HepG2 (cell line): ENCODE data around the gene PRKG1. TPM values are rescaled to one million over a fixed set of nuclear protein-coding genes. Genes with fewer than 3 reads are reported as not detected.

ENCODE experiments used
- ATAC-seq: fragments of 200-7000 bp; cut with Tn5 transposase; 3 replicates; pipeline ENCODE4 v1.9.1; 2020; ENCODE audit warnings: mild to moderate bottlenecking, moderate library complexity
- BruUV-seq: library from RNA; stranded (reverse); fragments of 400-500 nt; replicated peaks from 2 replicates; lab custom pipeline; 2021; lab: Mats Ljungman, UMichigan
- CTCF ChIA-PET: fragments of 300-600 bp; formaldehyde crosslinking; extraction: SDS; loops from one replicate; lab custom pipeline; 2021; ENCODE audit warnings: low total read pairs, inconsistent platforms, low intra/inter-chr PET ratio; lab: Yijun Ruan, JAX
- POLR2A ChIA-PET: fragments of 350-600 bp; sonication (Branson Sonifier 250); formaldehyde crosslinking; loops from one replicate; lab custom pipeline; 2020; ENCODE audit warnings: antibody characterized with exemption, inconsistent platforms; lab: Yijun Ruan, JAX
- DNase-seq: peaks from one replicate; pipeline ENCODE4 v3.0.0-alpha.2; 2015; ENCODE audit warnings: low spot score
- FAIRE-seq: peaks from 3 replicates; lab custom pipeline; 2011; peaks lifted over from hg19 to GRCh38; lab: Jason Lieb, UNC
- H2AFZ ChIP-seq: one replicate; pipeline ENCODE4 v1.6.1; 2011; ENCODE audit warnings: low read length, inconsistent platforms
- H3K27ac ChIP-seq: fragments of 300-600 bp; 3 replicates; pipeline ENCODE4 v1.8.0; 2011; ENCODE audit warnings: mixed run types, mild to moderate bottlenecking, mixed read lengths, low read length, inconsistent platforms; ENCODE audit not compliant: insufficient read depth; ENCODE audit errors: extremely low read length
- H3K27me3 ChIP-seq, 2 experiments: fragments of 200-600 bp in 1 of 2; 2 replicates in 1 of 2; 3 replicates in 1 of 2; pipeline versions ENCODE4 v1.6.0 to v1.8.0; 2011; ENCODE audit warnings: low read length in 2 of 2, mild to moderate bottlenecking in 2 of 2, moderate library complexity in 2 of 2, inconsistent platforms in 1 of 2; ENCODE audit not compliant: insufficient read depth in 2 of 2, control insufficient read depth in 1 of 2
- H3K36me3 ChIP-seq, 2 experiments: fragments of 200-600 bp in 1 of 2; replicated peaks in 1 of 2; 2 replicates in 1 of 2; 3 replicates in 1 of 2; pipeline versions ENCODE4 v1.5.1 to v1.8.0; 2011; ENCODE audit warnings: low read length in 2 of 2, inconsistent platforms in 1 of 2; ENCODE audit not compliant: insufficient read depth in 2 of 2, control insufficient read depth in 1 of 2
- H3K4me1 ChIP-seq: 2 replicates; pipeline ENCODE4 v1.5.1; 2012; ENCODE audit warnings: low read length, inconsistent platforms; ENCODE audit not compliant: insufficient read depth
- H3K4me2 ChIP-seq: 2 replicates; pipeline ENCODE4 v1.6.0; 2011; ENCODE audit warnings: low read depth, low read length, inconsistent platforms
- H3K4me3 ChIP-seq, 3 experiments: fragments of 200-600 bp in 1 of 3; sonication (generic), shearing (Covaris generic) in 1 of 3; replicated peaks in 1 of 3; 2 replicates each; pipeline ENCODE4 v1.5.1; 2011 to 2016; ENCODE audit warnings: low read length in 3 of 3, inconsistent platforms in 2 of 3, low read depth in 2 of 3, mild to moderate bottlenecking in 2 of 3, control low read depth in 1 of 3, mixed read lengths in 1 of 3; ENCODE audit not compliant: insufficient read depth in 1 of 3
- H3K79me2 ChIP-seq: one replicate; pipeline ENCODE4 v1.6.1; 2011; ENCODE audit warnings: low read length, inconsistent platforms; ENCODE audit not compliant: insufficient read depth
- H3K9ac ChIP-seq: 2 replicates; pipeline ENCODE4 v1.6.0; 2011; ENCODE audit warnings: mild to moderate bottlenecking, low read depth, low read length, inconsistent platforms; ENCODE audit not compliant: insufficient read depth
- H3K9me3 ChIP-seq: 2 replicates; pipeline ENCODE4 v1.5.1; 2012; ENCODE audit warnings: mild to moderate bottlenecking, low read length
- H4K20me1 ChIP-seq: 2 replicates; pipeline ENCODE4 v1.6.0; 2011; ENCODE audit warnings: inconsistent platforms, mild to moderate bottlenecking, low read length, moderate library complexity; ENCODE audit not compliant: insufficient read depth
- BRF2 ChIP-seq: sonication (generic); formaldehyde crosslinking; IDR thresholded peaks from 2 replicates; pipeline ENCODE4 v1.8.1; 2022; ENCODE audit warnings: mild to moderate bottlenecking, missing genetic modification reagents
- MAFF ChIP-seq: IDR thresholded peaks from 2 replicates; pipeline ENCODE4 v1.6.1; 2011; ENCODE audit warnings: low read depth, low read length, improper control_type of control experiment
- MAZ ChIP-seq, 2 experiments: sonication (generic) in 1 of 2; formaldehyde crosslinking in 1 of 2; IDR thresholded peaks; 2 replicates each; pipeline versions ENCODE4 v1.5.0 to v1.6.1; 2012 to 2020; ENCODE audit warnings: low read depth in 2 of 2, mild to moderate bottlenecking in 2 of 2, borderline replicate concordance in 1 of 2, improper control_type of control experiment in 1 of 2, low read length in 1 of 2, missing genetic modification reagents in 1 of 2, moderate library complexity in 1 of 2
- NFE2 ChIP-seq: sonication (generic); formaldehyde crosslinking; IDR thresholded peaks from 2 replicates; pipeline ENCODE4 v1.4.0; 2020; ENCODE audit warnings: missing genetic modification reagents
- NR1H2 ChIP-seq: sonication (generic); formaldehyde crosslinking; IDR thresholded peaks from 2 replicates; pipeline ENCODE4 v1.8.1; 2022; ENCODE audit warnings: low read depth, missing genetic modification reagents, borderline replicate concordance
- PATZ1 ChIP-seq: sonication (generic); formaldehyde crosslinking; IDR thresholded peaks from 2 replicates; pipeline ENCODE4 v1.4.0; 2020; ENCODE audit warnings: missing genetic modification reagents
- TCF12 ChIP-seq, 2 experiments: fragments of 450-650 bp in 1 of 2; sonication (generic) in 1 of 2; formaldehyde crosslinking in 1 of 2; IDR thresholded peaks; 2 replicates each; pipeline versions ENCODE4 v1.6.1 to v1.8.0; 2017 to 2022; ENCODE audit warnings: antibody characterized with exemption in 1 of 2, mild to moderate bottlenecking in 1 of 2, missing genetic modification reagents in 1 of 2, moderate library complexity in 1 of 2
- YEATS2 ChIP-seq: sonication (generic); formaldehyde crosslinking; IDR thresholded peaks from 2 replicates; pipeline ENCODE4 v1.4.0; 2020; ENCODE audit warnings: missing genetic modification reagents, borderline replicate concordance
- ZNF451 ChIP-seq: sonication (generic); formaldehyde crosslinking; IDR thresholded peaks from 2 replicates; pipeline ENCODE4 v1.5.0; 2020; ENCODE audit warnings: mild to moderate bottlenecking, missing genetic modification reagents
- ZNF484 ChIP-seq: sonication (generic); formaldehyde crosslinking; IDR thresholded peaks from 2 replicates; pipeline ENCODE4 v1.5.1; 2020; ENCODE audit warnings: mild to moderate bottlenecking, low read depth, missing genetic modification reagents, borderline replicate concordance
- ZNF564 ChIP-seq: sonication (generic); formaldehyde crosslinking; IDR thresholded peaks from 2 replicates; pipeline ENCODE4 v1.8.1; 2023; ENCODE audit warnings: mild to moderate bottlenecking, missing genetic modification reagents
- ZNF660 ChIP-seq: sonication (generic); formaldehyde crosslinking; IDR thresholded peaks from 2 replicates; pipeline ENCODE4 v1.5.1; 2020; ENCODE audit warnings: mild to moderate bottlenecking, low read depth, missing genetic modification reagents, borderline replicate concordance
- WGBS: methylation state at CpG from one replicate; pipeline ENCODE4 v1.1.6; 2017; ENCODE audit warnings: low lambda C conversion rate; 5-methylcytosine and 5-hydroxymethylcytosine counted together
- in situ Hi-C: cut with HindIII; loops from 2 replicates; pipeline ENCODE4 v1.10.0; 2017; ENCODE audit warnings: low pct_unique_long_range_greater_than_20kb; ENCODE audit not compliant: extremely low pct_ligation_motif_present
- intact Hi-C: fragments of 100-400 bp; cut with micrococcal nuclease; formaldehyde crosslinking; loops from one replicate; pipeline ENCODE4 v1.10.0; 2022; ENCODE audit not compliant: unreplicated experiment
- polyA plus RNA-seq, 8 experiments: library from polyadenylated mRNA; depleted of rRNA in 3 of 8; stranded (reverse) in 7 of 8; unstranded in 1 of 8; fragments of >200 nt; fragmentation: Illumina TruSeq in 4 of 8; extraction: Trizol in 4 of 8; gene quantifications; 2 replicates each; pipeline versions ENCODE4 v1.2.1 to v1.2.3, GENCODE V29; 2011 to 2016; ENCODE audit warnings: low read depth in 4 of 8, missing spikeins in 1 of 8, mixed read lengths in 1 of 8; ENCODE audit not compliant: insufficient read depth in 1 of 8
- total RNA-seq, 5 experiments: library from RNA; depleted of rRNA; stranded (reverse); fragments of >200 nt; fragmentation: Illumina TruSeq; extraction: Trizol; gene quantifications; 2 replicates each; pipeline ENCODE4 v1.2.3, GENCODE V29; 2016; ENCODE audit warnings: low read depth in 1 of 5
- TF ChIP-seq, protein P1 (sequence below): sonication (generic); formaldehyde crosslinking; IDR thresholded peaks from 2 replicates; pipeline ENCODE4 v1.4.0; 2020; ENCODE audit warnings: low read depth, mild to moderate bottlenecking, missing genetic modification reagents
- TF ChIP-seq, protein P2 (sequence below): sonication (generic); formaldehyde crosslinking; conservative IDR thresholded peaks from 2 replicates; pipeline ENCODE4 v1.4.0; 2020; ENCODE audit warnings: missing genetic modification reagents

Gene PRKG1
- total and polyA plus RNA-seq, 2 of the 13 experiments (the other 11 are each of a cell fraction or from before 2014, with no cell fraction given) = 0.01 TPM; not detected in 1

GRCh38 chr10:52063159-52063558 lies 988.9 kb downstream of the PRKG1 start:
- no peaks in the 10 kb centered on the region for H3K79me2 ChIP-seq
- H3K9ac ChIP-seq = no peak overlapping the region
- TF ChIP-seq NFE2 (CRISPR knock-in tag) = no peak
- no peak for TF ChIP-seq BRF2
- no peak for TF ChIP-seq TCF12 (IDR thresholded peaks at IDR 0.05)
- no peak for TF ChIP-seq TCF12 (CRISPR knock-in tag; IDR thresholded peaks at IDR 0.05)
- TF ChIP-seq ZNF451 (CRISPR knock-in tag) = no peak
- no peak for TF ChIP-seq ZNF484 (CRISPR knock-in tag)
- TF ChIP-seq NR1H2 (CRISPR knock-in tag) = no peak
- TF ChIP-seq MAZ (IDR thresholded peaks at IDR 0.05; ENCODE audit: borderline replicate concordance, low read depth, low read length) = no peak
- no peak for TF ChIP-seq MAZ (CRISPR knock-in tag; IDR thresholded peaks at IDR 0.05; ENCODE audit: low read depth)
- no peak for TF ChIP-seq PATZ1 (CRISPR knock-in tag)
- TF ChIP-seq, protein P1, sequence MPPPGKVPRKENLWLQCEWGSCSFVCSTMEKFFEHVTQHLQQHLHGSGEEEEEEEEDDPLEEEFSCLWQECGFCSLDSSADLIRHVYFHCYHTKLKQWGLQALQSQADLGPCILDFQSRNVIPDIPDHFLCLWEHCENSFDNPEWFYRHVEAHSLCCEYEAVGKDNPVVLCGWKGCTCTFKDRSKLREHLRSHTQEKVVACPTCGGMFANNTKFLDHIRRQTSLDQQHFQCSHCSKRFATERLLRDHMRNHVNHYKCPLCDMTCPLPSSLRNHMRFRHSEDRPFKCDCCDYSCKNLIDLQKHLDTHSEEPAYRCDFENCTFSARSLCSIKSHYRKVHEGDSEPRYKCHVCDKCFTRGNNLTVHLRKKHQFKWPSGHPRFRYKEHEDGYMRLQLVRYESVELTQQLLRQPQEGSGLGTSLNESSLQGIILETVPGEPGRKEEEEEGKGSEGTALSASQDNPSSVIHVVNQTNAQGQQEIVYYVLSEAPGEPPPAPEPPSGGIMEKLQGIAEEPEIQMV (CRISPR knock-in tag) = no peak
- no peak for TF ChIP-seq ZNF660
- no peak for TF ChIP-seq MAFF
- no peak for TF ChIP-seq YEATS2 (CRISPR knock-in tag)
- TF ChIP-seq, protein P2, sequence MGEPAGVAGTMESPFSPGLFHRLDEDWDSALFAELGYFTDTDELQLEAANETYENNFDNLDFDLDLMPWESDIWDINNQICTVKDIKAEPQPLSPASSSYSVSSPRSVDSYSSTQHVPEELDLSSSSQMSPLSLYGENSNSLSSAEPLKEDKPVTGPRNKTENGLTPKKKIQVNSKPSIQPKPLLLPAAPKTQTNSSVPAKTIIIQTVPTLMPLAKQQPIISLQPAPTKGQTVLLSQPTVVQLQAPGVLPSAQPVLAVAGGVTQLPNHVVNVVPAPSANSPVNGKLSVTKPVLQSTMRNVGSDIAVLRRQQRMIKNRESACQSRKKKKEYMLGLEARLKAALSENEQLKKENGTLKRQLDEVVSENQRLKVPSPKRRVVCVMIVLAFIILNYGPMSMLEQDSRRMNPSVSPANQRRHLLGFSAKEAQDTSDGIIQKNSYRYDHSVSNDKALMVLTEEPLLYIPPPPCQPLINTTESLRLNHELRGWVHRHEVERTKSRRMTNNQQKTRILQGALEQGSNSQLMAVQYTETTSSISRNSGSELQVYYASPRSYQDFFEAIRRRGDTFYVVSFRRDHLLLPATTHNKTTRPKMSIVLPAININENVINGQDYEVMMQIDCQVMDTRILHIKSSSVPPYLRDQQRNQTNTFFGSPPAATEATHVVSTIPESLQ = no peak
- TF ChIP-seq ZNF564 = no peak
- no peaks in the 10 kb centered on the region for H3K4me1 ChIP-seq
- H3K27ac ChIP-seq = no peak overlapping the region
- no peaks in the 10 kb centered on the region for H3K36me3 ChIP-seq
- in situ Hi-C loops (no loop called here), intact Hi-C loops (no loop called here)
- FAIRE-seq = no peak
- H3K27me3 ChIP-seq = peaks cover 0 to 3% of the 10 kb centered on the region in 2 experiments; a peak in 1 of 5 replicates
- H3K4me2 ChIP-seq = no peak overlapping the region
- H3K4me3 ChIP-seq = no peak overlapping the region
- H2AFZ ChIP-seq = no peak overlapping the region
- POLR2A ChIA-PET = no interaction called here
- no peak for DNase-seq
- WGBS = no CpG with 5 or more reads among the region's 10 CpGs
- no peaks in the 10 kb centered on the region for H3K9me3 ChIP-seq
- CTCF ChIA-PET = no interaction called here
- no peaks in the 10 kb centered on the region for H4K20me1 ChIP-seq
- BruUV-seq = no TSS peak
- ATAC-seq = no peak
